Stomach (tissue), 4 donors: ENCODE measurements around the gene PLCB1.

Source experiments
- CTCF ChIP-seq, 7 experiments: fragments of 450-650 bp in 4 of 7; fragments of 200-600 bp in 3 of 7; sonication (generic) in 3 of 7; IDR thresholded peaks; one replicate each; pipeline ENCODE4 v1.5.1; 2016 to 2019; ENCODE audit warnings: antibody characterized with exemption in 7 of 7, control low read depth in 2 of 7, mild to moderate bottlenecking in 1 of 7
- EP300 ChIP-seq: sonication (generic); formaldehyde crosslinking; IDR thresholded peaks from one replicate; pipeline ENCODE4 v1.6.1; 2017; ENCODE audit warnings: antibody characterized with exemption
- POLR2A ChIP-seq, 4 donors: fragments of 450-650 bp; IDR thresholded peaks; one replicate each; pipeline ENCODE4 v1.6.1; 2016; ENCODE audit warnings: antibody characterized with exemption in 4 of 4, control low read depth in 2 of 4, mild to moderate bottlenecking in 1 of 4, moderate library complexity in 1 of 4

GRCh38 chr20:8166730-8167129, 34.7 kb downstream of the PLCB1 start:
- no peak for TF ChIP-seq CTCF (IDR thresholded peaks at IDR 0.05)
- no peak for TF ChIP-seq POLR2A (IDR thresholded peaks at IDR 0.05)
- TF ChIP-seq EP300 = no peak
